Stomach (tissue), 4 donors: Measurements from ENCODE around the gene EPS8L3.

Source experiments
- EP300 ChIP-seq: sonication (generic); formaldehyde crosslinking; IDR thresholded peaks from one replicate; pipeline ENCODE4 v1.6.1; 2017; ENCODE audit warnings: antibody characterized with exemption
- POLR2A ChIP-seq, 4 donors: fragments of 450-650 bp; IDR thresholded peaks; one replicate each; pipeline ENCODE4 v1.6.1; 2016; ENCODE audit warnings: antibody characterized with exemption in 4 of 4, control low read depth in 2 of 4, mild to moderate bottlenecking in 1 of 4, moderate library complexity in 1 of 4
- POLR2AphosphoS5 ChIP-seq, 3 donors: sonication (generic); formaldehyde crosslinking; IDR thresholded peaks; one replicate each; pipeline ENCODE4 v1.6.1; 2016; ENCODE audit warnings: antibody characterized with exemption in 3 of 3
- TF ChIP-seq, protein P1 (sequence below), 7 experiments: fragments of 450-650 bp in 4 of 7; fragments of 200-600 bp in 3 of 7; sonication (generic) in 3 of 7; IDR thresholded peaks; one replicate each; pipeline ENCODE4 v1.5.1; 2016 to 2019; ENCODE audit warnings: antibody characterized with exemption in 7 of 7, control low read depth in 2 of 7, mild to moderate bottlenecking in 1 of 7

DNA sequence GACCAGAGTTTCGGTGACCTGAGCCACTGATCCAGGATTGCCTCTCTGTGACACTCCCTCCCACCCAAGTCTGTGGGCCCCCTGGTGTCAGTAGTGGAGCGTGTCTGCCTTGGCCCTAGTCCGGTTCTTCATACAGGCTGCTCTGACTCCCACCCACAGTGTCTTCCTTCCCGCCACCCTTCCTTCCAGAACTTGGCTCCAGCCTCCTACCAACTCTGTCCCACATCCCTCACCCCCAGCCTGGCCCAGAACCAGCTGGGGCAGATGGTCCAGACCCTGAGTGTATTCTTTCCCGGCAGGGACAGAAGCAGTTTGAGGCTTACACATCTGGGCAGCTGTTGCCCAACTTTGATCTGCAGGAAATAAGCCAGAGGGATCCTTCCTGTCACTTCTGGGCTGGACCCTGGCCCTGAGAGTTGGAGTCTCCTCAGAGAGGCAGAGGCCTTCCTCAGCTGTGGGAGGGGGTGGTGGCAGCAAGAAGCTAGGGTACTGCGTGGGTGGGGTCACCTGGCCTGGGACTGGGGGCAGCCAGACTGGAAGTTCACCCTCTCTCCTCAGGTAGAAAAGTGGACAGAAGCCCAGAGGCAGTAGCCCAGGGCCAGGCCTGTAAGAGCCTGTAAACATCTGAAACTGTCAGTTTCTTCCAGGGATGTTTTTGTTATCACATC lies 43.1 kb upstream of the EPS8L3 start:
- no peak for TF ChIP-seq POLR2A (IDR thresholded peaks at IDR 0.05)
- TF ChIP-seq POLR2AphosphoS5 (IDR thresholded peaks at IDR 0.05), result no peak
- TF ChIP-seq, protein P1, sequence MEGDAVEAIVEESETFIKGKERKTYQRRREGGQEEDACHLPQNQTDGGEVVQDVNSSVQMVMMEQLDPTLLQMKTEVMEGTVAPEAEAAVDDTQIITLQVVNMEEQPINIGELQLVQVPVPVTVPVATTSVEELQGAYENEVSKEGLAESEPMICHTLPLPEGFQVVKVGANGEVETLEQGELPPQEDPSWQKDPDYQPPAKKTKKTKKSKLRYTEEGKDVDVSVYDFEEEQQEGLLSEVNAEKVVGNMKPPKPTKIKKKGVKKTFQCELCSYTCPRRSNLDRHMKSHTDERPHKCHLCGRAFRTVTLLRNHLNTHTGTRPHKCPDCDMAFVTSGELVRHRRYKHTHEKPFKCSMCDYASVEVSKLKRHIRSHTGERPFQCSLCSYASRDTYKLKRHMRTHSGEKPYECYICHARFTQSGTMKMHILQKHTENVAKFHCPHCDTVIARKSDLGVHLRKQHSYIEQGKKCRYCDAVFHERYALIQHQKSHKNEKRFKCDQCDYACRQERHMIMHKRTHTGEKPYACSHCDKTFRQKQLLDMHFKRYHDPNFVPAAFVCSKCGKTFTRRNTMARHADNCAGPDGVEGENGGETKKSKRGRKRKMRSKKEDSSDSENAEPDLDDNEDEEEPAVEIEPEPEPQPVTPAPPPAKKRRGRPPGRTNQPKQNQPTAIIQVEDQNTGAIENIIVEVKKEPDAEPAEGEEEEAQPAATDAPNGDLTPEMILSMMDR (IDR thresholded peaks at IDR 0.05), result no peak
- no peak for TF ChIP-seq EP300
